Endothelial cell of umbilical vein (primary cell): Measurements from ENCODE around the gene DCC. TPM values are rescaled to one million over a fixed set of nuclear protein-coding genes. Genes with fewer than 3 reads are reported as not detected.

Experiments used
- BruUV-seq: library from RNA; stranded (reverse); fragments of 400-500 nt; replicated peaks from 2 replicates; lab custom pipeline; 2021; lab: Mats Ljungman, UMichigan
- CTCF ChIA-PET: fragments of 300-600, 350-600 bp; sonication (Branson Sonifier 250); formaldehyde crosslinking; loops from one replicate; lab custom pipeline; 2021; ENCODE audit warnings: antibody characterized with exemption, inconsistent platforms; lab: Charles Lee
- POLR2A ChIA-PET: fragments of 300-600, 350-600 bp; sonication (Branson Sonifier 250); formaldehyde crosslinking; loops from one replicate; lab custom pipeline; 2021; ENCODE audit warnings: antibody characterized with exemption, inconsistent platforms; lab: Charles Lee
- DNase-seq: peaks from one replicate; pipeline ENCODE4 v3.0.0-alpha.2; 2011; ENCODE audit warnings: low read depth, low spot score
- FAIRE-seq: peaks from 2 replicates; lab custom pipeline; 2011; peaks lifted over from hg19 to GRCh38; lab: Jason Lieb, UNC
- H2AFZ ChIP-seq: 2 replicates; pipeline ENCODE4 v1.6.0; 2012; ENCODE audit warnings: low read depth, low read length, control low read depth, inconsistent platforms
- H3K27ac ChIP-seq: 2 replicates; pipeline ENCODE4 v1.5.1; 2011; ENCODE audit warnings: low read depth, mild to moderate bottlenecking, control low read depth, low read length, moderate library complexity; ENCODE audit not compliant: insufficient read depth
- H3K27me3 ChIP-seq, 2 experiments: 2 replicates each; pipeline versions ENCODE4 v1.6.0 to v1.6.1; 2011; ENCODE audit warnings: low read length in 2 of 2, mixed read lengths in 1 of 2; ENCODE audit not compliant: control insufficient read depth in 2 of 2, insufficient read depth in 2 of 2
- H3K36me3 ChIP-seq, 2 experiments: 2 replicates in 1 of 2; 3 replicates in 1 of 2; pipeline ENCODE4 v1.5.1; 2011; ENCODE audit warnings: low read length in 2 of 2, mild to moderate bottlenecking in 1 of 2, moderate library complexity in 1 of 2; ENCODE audit not compliant: control insufficient read depth in 2 of 2, insufficient read depth in 2 of 2; ENCODE audit errors: extremely low read depth in 1 of 2
- H3K4me1 ChIP-seq: 3 replicates; pipeline ENCODE4 v1.5.1; 2011; ENCODE audit warnings: mild to moderate bottlenecking, low read length; ENCODE audit not compliant: control insufficient read depth, insufficient read depth; ENCODE audit errors: extremely low read depth
- H3K4me2 ChIP-seq: 2 replicates; pipeline ENCODE4 v1.6.1; 2011; ENCODE audit warnings: low read length, control low read depth, mixed read lengths; ENCODE audit not compliant: insufficient read depth
- H3K4me3 ChIP-seq, 3 experiments: fragments of 200-600 bp in 1 of 3; sonication (generic), shearing (Covaris generic) in 1 of 3; replicated peaks in 1 of 3; 2 replicates each; pipeline ENCODE4 v1.5.1; 2011 to 2016; ENCODE audit warnings: control low read depth in 3 of 3, low read length in 3 of 3, mild to moderate bottlenecking in 2 of 3, inconsistent platforms in 1 of 3, low read depth in 1 of 3, moderate library complexity in 1 of 3; ENCODE audit not compliant: insufficient read depth in 1 of 3
- H3K79me2 ChIP-seq: 2 replicates; pipeline ENCODE4 v1.6.0; 2012; ENCODE audit warnings: low read length, inconsistent platforms; ENCODE audit not compliant: control insufficient read depth, insufficient read depth
- H3K9ac ChIP-seq: replicated peaks from 2 replicates; pipeline ENCODE3; 2011; ENCODE audit warnings: low read length, control low read depth; ENCODE audit not compliant: insufficient read depth; ENCODE audit errors: extremely low read depth
- H3K9me1 ChIP-seq: replicated peaks from 3 replicates; pipeline ENCODE4 v1.6.0; 2011; ENCODE audit warnings: mild to moderate bottlenecking, low read length; ENCODE audit not compliant: control insufficient read depth, insufficient read depth; ENCODE audit errors: extremely low read depth
- H3K9me3 ChIP-seq: replicated peaks from 2 replicates; pipeline ENCODE4 v1.5.1; 2012; ENCODE audit warnings: low read length, inconsistent platforms; ENCODE audit not compliant: control insufficient read depth, insufficient read depth
- H4K20me1 ChIP-seq: replicated peaks from 2 replicates; pipeline ENCODE3; 2011; ENCODE audit warnings: mild to moderate bottlenecking, low read length; ENCODE audit not compliant: control insufficient read depth, insufficient read depth; ENCODE audit errors: extremely low read depth
- EZH2 ChIP-seq: IDR thresholded peaks from 2 replicates; pipeline ENCODE4 v1.6.1; 2012; ENCODE audit warnings: borderline replicate concordance, low read depth, mild to moderate bottlenecking, moderate library complexity, low read length, inconsistent platforms; ENCODE audit not compliant: severe bottlenecking
- GATA2 ChIP-seq: IDR thresholded peaks from 2 replicates; pipeline ENCODE4 v1.7.0; 2011; ENCODE audit warnings: low read depth, mild to moderate bottlenecking, moderate library complexity, mixed read lengths, low read length; ENCODE audit not compliant: insufficient read length, insufficient read depth
- JUN ChIP-seq: IDR thresholded peaks from 2 replicates; pipeline ENCODE4 v1.6.1; 2011; ENCODE audit warnings: borderline replicate concordance, low read depth; ENCODE audit not compliant: insufficient read length, insufficient read depth
- MAX ChIP-seq: IDR thresholded peaks from 2 replicates; pipeline ENCODE4 v1.6.1; 2011; ENCODE audit not compliant: insufficient read depth, insufficient read length
- POLR2A ChIP-seq: IDR thresholded peaks from 2 replicates; pipeline ENCODE4 v1.6.1; 2012; ENCODE audit warnings: low read depth, mild to moderate bottlenecking, control low read depth, low read length
- POLR2AphosphoS5 ChIP-seq: IDR thresholded peaks from 2 replicates; pipeline ENCODE4 v1.6.1; 2012; ENCODE audit warnings: low read depth, mild to moderate bottlenecking, control low read depth, low read length, moderate library complexity; ENCODE audit not compliant: insufficient read depth
- dilution Hi-C: fragments of 300-500 bp; cut with MboI; formaldehyde crosslinking; loops from one replicate; pipeline ENCODE4 v1.15.0; 2019; ENCODE audit warnings: low sequenced_read_pairs; ENCODE audit not compliant: extremely low pct_ligation_motif_present
- intact Hi-C: fragments of 100-400 bp; cut with micrococcal nuclease; formaldehyde crosslinking; loops from one replicate; pipeline ENCODE4 v1.10.0; 2022
- polyA plus RNA-seq, 4 experiments: library from polyadenylated mRNA; depleted of rRNA in 3 of 4; stranded (reverse) in 3 of 4; unstranded in 1 of 4; fragments of >200 nt; gene quantifications; 2 replicates each; pipeline versions ENCODE4 v1.2.1 to v1.2.3, GENCODE V29; 2011 to 2012; ENCODE audit warnings: missing spikeins in 1 of 4
- total RNA-seq: library from RNA; stranded (reverse); gene quantifications from 2 replicates; pipeline ENCODE4 v1.2.3, GENCODE V29; 2021

DCC gene
- total and polyA plus RNA-seq, 2 donors (not counting 3 experiments of a cell fraction or from before 2014, with no cell fraction given), result not detected

- DNase-seq (no peak), FAIRE-seq (no peak)
- H3K4me3 ChIP-seq, result no peak overlapping the region
- H3K9me3 ChIP-seq, result no peaks in the 10 kb centered on the region
- H3K36me3 ChIP-seq, result no peaks in the 10 kb centered on the region
- H3K4me2 ChIP-seq, result no peak overlapping the region
- POLR2A ChIA-PET, result no interaction called here
- TF ChIP-seq MAX (no peak), JUN (no peak), POLR2AphosphoS5 (no peak), EZH2 (no peak), GATA2 (no peak)
- CTCF ChIA-PET, result no interaction called here
- no peaks in the 10 kb centered on the region for H3K4me1 ChIP-seq
- no peaks in the 10 kb centered on the region for H3K79me2 ChIP-seq
- dilution Hi-C loops, result no loop called here
- no peaks in the 10 kb centered on the region for H3K27me3 ChIP-seq
- no peaks in the 10 kb centered on the region for H3K9me1 ChIP-seq
- H3K9ac ChIP-seq, result no peak overlapping the region
- intact Hi-C loops, result no loop called here
- no peak overlapping the region for H2AFZ ChIP-seq
- H3K27ac ChIP-seq, result no peak overlapping the region
- no peaks in the 10 kb centered on the region for H4K20me1 ChIP-seq
- no TSS peak for BruUV-seq
These were observed 639.9 kb downstream of the DCC start for GRCh38 chr18:52979892-52980291.

- no peaks in the 10 kb centered on the region for H3K79me2 ChIP-seq
These were observed 651.2 kb downstream of the DCC start for GRCh38 chr18:52991246-52991645.

More at GRCh38 chr18:52991246-52991645, 651.2 kb downstream of the DCC start:
- Histone ChIP-seq H3K36me3 (no peaks in the 10 kb centered on the region), H2AFZ (no peak overlapping the region), H4K20me1 (no peaks in the 10 kb centered on the region), H3K4me2 (no peak overlapping the region), H3K9me1 (no peaks in the 10 kb centered on the region), H3K27ac (no peak overlapping the region), H3K4me1 (no peaks in the 10 kb centered on the region), H3K4me3 (no peak overlapping the region), H3K9ac (no peak overlapping the region), H3K9me3 (no peaks in the 10 kb centered on the region), H3K27me3 (no peaks in the 10 kb centered on the region)
- dilution Hi-C loops, result no loop called here
- TF ChIP-seq POLR2AphosphoS5, result no peak
- no peak for TF ChIP-seq GATA2
- no peak for TF ChIP-seq EZH2
- TF ChIP-seq POLR2A, result no peak
- intact Hi-C loops, result no loop called here
- ChIA-PET CTCF (no interaction called here), POLR2A (no interaction called here)
- FAIRE-seq (no peak), DNase-seq (no peak)
- BruUV-seq, result no TSS peak
